Stimulated activated CD4-positive, alpha-beta T cell treated with anti-CD3 and anti-CD28 coated beads, Interleukin-1b, Interleukin-23, amount 100 ng/mL, for 4 hours (primary cell): ENCODE results near the gene ADARB2.

Source experiments
- DNase-seq, 2 donors: peaks; one replicate each; pipeline ENCODE4 v3.0.0-alpha.2; 2020; ENCODE audit warnings: low read depth in 2 of 2

ADARB2 gene

DNA sequence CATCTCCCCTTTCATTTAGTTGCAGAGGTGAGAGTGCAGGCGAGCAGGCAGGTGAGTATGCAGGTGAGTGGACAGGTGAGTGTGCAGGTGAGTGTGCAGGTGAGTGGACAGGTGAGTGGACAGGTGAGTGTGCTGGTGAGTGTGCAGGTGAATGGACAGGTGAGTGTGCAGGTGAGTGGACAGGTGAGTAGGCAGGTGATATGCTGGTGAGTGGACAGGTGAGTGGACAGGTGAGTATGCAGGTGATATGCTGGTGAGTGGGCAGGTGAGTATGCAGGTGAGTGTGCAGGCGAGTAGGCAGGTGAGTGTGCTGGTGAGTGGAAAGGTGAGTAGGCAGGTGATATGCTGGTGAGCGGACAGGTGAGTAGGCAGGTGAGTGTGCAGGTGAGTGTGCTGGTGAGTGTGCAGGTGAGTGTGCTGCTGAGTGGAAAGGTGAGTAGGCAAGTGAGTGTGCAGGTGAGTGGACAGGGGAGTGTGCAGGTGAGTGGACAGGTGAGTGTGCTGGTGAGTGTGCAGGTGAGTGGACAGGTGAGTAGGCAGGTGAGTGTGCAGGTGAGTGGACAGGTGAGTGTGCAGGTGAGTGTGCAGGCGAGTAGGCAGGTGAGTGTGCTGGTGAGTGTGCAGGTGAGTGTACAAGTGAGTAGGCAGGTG is 165.6 kb downstream of the ADARB2 start:
- no peak for DNase-seq

DNA sequence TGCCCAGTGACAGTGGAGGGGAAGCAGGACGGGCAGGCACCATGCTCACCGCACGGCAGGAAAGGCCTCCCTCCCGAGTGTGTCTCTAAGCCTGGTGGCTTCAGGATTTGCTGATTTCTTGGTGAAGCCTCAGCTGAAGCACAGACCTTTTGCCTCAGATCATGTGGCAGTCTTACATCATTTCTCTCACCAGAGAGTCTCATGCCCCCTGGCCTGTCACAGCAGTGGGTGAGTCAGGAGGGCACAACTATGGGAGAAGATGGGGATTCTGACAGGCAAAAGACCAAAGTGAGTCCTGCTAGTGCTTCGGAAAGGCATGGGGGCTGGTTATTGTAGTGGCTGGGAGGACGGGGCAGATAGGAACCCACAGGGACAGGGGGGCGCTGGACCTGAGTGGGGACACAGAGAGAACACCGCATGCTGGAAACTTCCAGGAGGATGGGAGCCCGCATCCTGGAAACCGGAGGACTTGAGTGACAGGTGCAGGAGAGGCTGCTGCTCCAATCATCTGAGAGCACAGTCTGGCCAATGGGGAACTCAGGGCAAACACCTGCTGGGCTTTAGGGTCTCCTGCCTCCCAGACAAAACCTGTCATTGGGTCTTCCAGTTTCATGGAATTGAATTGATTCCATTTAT is 166.8 kb downstream of the ADARB2 start:
- no peak for DNase-seq

DNA sequence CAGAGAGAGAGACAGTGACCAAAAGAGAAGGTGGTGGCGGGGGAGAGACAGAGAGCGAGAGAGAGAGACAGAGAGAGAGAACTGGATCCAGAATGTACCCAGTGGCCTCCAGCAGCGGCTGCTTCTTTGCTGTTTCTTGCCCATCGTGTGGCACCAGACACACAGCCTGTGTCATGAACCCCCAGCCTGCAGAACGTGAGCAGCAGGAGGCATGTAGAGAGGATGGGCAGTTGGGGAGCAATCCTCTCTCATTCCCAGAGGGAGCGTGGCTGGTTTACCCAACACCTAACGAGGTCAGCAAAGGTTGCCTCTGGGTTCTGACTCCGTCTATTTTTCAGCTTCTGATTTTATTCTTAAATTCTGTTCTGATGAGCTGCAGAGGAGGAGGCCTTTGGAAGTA is 168.1 kb downstream of the ADARB2 start:
- DNase-seq: no peak

DNA sequence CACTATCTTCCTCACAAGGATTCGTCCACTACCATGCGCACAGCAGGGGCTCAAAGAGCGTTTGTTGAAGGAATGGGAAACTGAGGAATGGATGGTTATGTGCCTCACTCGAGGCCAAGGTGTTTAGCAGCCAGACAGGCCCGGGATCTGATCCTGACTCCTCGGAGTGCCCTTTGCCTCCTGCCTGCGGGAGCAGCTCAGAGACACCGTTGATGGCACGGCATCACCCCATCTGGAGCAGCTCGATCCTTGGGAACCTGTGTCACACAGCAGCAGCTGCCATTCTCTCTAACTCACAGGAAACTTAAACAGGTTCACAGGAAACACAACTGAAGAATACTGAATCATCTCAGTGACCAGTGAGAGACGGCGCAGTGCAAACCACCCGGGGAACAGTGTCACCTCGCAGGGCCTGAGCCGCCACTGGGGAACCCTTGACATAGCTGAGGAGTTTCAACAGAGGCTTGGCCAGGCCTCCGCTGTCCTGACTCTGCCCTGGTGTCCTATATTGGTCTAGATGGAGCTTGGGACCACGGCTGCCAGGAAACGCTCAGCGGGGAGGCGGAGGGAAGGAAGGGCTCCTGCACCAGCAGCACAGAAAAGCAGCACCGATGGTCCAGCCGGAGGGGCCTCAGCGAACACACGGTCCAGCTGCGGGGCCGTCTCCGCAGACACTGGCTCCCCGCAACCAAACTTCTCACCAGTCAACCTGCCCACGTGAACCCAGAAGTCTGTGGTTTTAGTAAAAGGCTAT is 169.4 kb downstream of the ADARB2 start:
- DNase-seq: no peak

DNA sequence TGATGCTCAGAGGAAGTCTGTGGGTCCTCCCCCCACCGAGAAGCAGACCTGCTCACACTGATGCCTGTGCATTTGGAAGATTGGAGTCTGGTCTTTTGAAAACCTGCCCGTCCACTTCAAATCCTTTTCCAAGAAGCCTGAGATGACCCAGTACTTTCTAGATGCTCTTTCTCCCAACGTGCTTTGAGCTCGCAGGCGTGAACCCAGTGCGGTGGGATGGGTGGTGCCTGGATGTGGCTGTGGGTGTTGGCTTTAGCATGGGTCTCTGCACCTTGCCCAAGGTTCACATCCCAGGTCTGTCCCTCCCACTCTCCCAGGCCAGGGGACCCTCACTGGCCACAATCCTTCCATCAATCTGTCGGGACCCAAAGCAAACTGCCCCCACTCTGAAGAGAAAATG is 170.2 kb downstream of the ADARB2 start:
- no peak for DNase-seq

DNA sequence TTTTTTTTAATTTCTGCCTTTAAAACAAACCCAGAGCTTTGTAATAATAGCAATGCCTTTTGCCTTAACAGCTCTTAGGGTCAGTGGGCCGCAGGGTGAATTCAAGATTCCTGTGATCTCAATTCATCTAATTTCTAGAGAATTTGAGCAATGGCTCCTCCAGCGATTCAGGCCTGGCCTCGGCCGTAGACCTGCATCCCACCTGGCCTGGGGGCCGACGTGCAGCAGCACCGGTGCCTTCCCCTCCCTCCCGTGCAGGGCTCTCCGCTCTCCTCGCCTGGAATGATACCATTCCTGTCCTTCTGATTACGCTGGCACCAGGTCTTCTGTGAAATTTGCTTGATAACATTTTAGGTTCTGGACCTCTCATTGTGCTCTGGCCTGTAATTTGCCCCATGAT is 172.5 kb downstream of the ADARB2 start:
- DNase-seq: no peak

DNA sequence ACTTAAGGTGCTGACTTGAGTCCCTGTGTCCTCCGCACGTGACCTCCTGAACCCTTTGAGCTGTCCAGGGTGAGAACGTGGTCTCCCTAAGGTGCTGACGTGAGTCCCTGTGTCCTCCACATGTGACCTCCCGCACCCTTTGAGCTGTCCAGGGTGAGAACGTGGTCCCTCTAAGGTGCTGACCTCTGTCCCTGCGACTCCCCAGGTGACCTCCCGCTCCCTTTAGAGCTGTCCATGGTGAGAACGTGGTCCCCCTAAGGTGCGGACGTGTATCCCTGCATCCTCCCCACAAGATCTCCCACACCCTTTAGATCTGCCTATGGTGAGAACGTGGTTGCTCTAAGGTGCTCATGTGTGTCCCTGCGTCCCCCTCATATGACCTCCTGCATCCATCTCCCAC is 174.3 kb downstream of the ADARB2 start:
- DNase-seq: no peak

DNA sequence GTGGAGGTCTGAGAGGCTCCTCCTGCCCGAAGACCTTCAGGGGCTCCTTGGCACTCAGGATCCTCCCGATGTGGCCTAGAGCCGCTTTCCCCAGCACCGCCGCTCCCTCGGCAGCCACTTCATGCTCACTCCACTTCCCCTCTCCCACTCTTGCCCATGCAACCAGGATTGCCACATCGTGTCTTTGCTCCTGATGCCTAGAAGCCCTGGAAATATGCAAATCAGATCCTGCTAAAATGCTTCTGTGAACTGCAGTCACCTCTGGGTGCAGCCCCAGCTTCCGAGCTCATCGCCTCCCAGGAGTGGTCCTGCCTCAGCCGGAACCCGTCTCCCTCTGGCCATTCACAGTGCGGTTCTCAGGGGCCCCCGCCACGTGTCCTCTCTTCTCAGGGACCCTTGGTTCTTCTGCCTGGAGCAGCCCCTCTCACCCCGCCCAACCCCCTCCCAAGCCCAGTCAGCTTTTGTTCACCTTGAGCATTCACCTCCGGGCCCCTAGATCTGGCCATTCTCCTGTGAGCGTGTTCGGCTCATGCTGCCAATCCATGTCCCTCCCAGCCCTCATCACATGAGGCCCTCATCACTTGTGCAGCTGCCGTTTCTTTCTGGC is 175.5 kb downstream of the ADARB2 start:
- no peak for DNase-seq

DNA sequence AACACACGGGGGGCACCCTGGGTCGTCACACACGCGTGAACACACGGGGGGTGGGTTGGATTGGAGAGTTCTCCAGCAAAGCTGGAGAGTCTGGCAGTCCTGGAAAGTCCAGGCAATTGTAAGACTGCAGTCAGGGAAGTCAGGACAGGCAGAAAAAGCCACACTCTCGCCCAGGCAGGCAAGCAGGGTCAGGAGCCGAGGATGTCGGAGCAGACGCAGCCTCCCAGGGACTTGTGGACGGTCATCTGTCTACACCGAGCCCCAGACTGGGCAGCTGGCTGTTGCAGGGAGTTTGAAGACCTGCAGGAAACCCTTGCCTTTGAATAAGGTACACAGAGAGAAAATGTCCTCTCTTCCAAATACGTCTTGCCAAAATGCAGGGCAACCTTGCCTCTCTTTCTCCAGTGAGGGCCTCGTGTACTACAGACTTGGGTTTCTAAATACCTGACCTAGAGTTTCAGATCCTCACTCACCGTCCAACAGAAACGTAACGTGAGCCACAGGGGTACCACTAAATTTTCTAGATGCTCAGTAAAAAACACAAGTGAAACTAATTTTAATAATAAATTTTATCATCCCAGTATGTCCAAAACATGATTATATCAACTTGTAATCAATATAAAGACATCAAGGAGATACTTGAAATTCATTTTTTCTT is 176.7 kb downstream of the ADARB2 start:
- no peak for DNase-seq

DNA sequence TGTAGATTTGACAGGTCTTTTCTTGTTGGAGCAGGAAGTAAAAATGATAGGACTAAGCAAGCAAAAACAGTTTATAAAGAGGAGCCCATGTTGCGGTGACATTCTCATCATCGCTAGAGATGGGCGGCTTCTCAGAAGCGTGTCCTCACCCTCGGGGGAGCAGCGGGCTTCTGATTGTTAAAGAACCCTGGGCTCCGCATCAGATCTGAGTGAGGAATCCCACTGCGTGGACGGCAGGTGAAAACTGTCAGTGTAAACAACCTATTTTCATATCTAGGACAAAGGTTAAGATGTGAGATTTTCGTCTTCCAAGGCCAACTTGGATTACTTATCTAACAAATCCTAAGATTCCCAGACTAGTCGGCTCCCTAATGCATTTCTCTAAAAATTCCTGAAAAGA is 177.6 kb downstream of the ADARB2 start:
- no peak for DNase-seq

DNA sequence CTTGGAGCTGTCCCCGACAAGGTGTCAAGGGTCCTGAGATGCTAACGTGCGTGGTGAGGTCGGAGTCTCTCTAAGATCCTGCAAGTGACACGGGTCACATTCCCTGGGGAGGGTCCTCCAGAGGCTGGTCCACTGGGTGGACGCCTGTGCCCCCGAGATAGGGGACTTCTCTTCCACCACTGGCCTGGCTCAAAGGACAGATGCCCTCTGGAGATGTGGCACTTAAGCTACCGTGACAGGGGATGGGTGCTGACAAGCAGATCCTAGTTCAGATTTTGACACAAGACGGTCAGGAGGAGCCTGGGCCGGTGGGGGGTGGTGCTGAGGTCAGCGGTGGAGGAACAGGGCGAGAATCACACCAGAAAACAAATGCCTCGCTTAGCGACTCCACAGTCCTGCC is 178.0 kb downstream of the ADARB2 start:
- no peak for DNase-seq

DNA sequence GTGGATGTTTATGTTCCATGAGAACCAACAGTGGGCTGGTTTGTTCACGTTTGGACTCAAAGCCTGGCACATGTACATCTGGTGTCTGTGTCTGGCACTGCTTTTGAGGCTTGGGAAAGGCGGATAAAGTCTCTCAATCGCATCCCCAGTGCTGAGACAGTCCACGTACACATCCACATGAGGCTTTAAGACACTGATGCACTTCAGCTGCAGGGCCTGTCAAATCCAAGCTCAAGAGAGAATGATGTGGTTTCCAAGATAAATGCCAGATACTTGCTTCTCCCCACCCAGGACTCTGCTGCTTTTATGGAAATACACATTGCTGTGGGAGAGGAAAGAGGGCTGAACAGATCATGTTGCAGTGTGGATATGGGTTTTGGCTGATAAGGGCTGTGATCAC is 178.4 kb downstream of the ADARB2 start:
- no peak for DNase-seq

DNA sequence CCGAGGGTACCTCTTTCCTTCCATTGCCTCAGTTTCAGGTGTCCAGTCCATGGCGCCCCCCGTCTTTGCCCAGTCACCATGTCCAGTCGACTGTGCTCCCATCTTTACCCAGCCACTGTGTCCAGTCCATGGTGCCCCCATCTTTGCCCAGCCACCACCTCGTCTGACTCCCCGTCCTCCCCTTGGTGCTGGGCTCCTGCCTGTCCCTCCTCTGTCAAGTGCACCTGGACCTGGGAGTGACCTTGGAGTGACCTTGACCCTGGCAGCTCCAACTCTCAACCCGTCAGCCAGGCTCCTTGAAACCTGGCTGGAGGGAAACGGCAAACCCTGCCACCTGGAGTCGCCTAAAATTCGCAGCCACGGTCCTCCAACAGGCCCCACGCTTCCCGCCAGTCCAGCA is 180.2 kb downstream of the ADARB2 start:
- DNase-seq: no peak

DNA sequence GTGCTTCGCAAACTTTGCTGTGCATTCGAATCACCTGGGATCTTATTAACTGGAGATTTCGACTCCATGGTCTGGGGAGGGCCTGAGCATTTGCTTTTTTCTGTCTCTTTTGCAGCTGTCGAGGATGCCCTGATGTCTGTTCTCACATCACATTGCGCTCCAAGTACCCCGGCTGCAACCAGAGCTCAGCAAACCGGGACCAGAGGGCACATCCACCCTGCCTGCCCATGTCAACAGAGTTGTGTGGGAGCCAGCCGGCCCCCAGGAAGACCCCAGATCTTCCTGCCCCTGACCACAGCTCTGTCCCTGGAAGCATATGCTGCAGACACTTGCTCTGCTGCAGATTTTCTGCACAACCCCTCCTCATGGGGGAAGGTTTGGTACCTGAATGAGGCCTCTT is 180.8 kb downstream of the ADARB2 start:
- no peak for DNase-seq

DNA sequence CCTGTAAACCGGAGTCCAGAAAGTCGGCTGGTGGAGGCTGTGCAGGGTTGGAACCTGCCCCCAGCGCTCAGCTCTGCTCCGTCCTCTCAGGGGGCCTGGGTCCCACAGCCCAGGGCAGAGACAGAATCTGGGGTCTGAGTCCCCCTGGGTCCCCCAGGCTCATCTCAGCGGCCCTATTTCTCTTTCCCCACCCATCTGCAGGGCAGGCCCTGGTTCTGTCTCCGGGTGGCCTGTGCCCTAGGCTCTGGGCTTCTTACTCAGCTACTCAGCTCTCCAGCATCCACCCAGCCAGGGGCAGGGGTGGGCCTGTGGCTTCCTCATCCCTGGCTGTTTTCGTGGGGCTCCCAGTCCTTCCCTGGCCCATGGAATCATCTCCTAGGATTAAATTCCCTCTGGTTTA is 183.4 kb downstream of the ADARB2 start:
- DNase-seq: no peak

DNA sequence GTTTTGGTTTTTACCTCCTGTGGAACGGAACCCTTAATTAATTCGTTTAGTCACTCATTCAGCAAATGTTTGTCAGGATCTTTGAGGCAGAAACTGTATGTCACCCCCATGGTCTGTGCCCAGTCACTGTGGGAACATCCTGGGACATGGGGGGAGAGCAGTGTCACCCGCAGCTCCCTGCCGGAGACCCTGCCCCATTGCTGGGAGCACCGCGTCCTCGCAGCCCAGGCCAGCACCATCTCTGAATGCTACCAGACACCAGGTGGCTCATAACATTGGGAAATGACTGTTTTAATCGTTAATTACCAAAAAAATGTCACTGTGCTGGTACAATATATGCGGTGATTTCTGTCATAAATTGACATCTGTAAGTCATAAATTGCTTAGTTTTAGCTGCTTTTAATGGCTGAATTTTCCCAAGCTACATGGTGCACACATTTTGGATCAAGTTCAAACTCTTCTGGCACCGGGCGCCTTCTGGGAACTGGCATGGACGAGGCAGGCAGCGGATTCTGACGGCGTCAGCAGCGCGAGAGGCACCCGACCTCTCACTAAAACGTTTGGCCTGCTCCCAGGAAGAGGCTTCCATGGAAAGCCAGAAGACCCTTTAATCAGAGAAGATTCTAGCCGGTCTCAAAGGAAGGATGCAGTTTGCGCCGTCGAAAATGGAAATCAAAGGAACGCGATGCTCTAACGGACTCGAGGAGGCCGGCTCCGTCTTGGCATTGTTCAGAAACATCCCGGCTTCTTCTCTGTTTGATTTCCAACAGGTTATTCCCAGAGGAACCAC is 184.2 kb downstream of the ADARB2 start:
- DNase-seq: no peak

DNA sequence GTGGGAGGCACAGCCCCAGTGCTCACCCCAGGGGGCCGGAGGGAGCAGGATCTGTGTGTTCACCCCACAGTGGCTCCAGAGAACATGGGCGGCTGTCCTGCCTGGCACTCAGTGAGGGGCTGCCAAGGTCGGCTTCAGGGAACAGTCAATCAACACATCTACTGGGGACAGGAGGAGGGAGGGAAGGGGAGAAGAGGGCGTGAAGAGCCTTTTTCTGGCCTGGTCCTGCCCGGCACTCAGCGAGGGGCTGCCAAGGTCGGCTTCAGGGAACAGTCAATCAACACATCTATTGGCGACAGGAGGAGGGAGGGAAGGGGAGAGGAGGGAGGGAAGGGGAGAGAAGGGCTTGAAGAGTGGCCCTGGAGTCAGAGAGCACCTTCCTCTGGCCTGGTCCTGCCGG is 184.9 kb downstream of the ADARB2 start:
- DNase-seq: no peak

DNA sequence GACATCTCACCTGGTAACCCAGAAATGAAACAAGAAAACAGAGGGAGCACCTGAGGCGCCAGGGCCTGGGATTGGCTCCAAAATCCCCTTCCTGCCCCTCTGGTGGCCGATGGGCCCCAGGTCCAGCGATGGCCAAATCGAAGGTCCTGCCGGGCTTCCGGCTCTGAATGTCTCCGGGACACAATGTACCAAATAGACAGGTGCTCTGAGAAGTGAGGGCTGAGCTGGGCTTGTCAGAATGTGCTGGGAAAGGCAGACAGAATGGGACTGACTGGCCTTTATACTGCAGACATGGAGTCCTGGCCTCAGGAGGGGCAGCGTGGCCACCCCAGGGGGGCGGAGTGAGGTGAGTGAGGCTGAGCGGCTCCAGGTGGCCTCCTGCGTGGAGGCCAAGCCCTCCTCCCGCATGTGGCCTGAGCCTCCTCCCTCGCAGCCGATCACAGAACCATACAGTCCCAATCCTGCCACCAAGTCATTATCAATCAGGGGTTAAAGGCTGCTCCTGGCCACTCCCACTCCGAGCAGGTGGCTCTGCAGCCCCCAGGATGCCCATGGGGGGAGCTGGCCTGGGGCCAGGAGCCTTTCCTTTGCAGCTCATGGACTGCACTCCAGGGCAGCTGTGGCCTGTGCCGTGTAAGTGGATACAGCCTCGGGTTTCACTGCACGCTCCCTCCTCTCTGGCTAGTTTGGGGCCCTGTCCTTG is 185.5 kb downstream of the ADARB2 start:
- DNase-seq: no peak

DNA sequence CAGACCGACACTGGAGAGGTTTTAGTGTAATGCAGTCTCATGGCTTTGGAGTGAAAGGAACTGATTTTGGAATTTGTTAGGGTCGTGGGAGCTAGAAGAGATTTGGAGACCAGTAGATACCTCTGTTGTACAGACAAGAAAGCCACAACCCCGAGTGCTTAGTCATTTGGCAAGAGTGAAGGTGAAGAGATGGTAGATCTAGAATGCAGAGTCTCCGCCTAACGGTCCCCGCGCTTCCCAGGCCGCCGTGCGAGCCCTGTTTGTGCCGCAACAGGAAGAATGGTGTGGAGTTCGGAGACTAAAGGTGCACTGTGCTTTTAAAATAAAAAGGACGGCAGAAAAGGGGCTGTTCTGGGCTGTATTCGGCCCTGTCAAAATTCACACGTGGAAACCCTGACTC is 186.7 kb downstream of the ADARB2 start:
- no peak for DNase-seq

DNA sequence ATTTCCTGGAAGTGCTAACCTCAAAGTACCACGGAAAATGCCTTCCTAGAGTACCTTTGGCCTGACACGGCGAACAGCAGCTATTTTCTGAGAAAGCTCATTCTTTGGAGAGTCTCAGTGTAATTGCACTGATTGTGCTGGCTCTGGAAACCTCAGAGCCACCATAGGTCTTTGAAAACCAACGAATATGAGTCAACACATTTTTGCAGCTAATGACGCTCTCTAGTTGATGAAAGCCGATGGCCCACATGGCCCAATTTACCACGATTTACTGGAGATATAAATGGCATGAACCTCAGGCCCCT is 187.1 kb downstream of the ADARB2 start:
- no peak for DNase-seq
